Activated T-cell treated with anti-CD3 and anti-CD28 coated beads, Interleukin-2, amount 50 U/mL, for 4 hours (primary cell): Measurements from ENCODE around the gene ACY1. TPM values are rescaled to one million over a fixed set of nuclear protein-coding genes. Genes with fewer than 3 reads are reported as not detected.
"Not testable (repeated sequence)": the region's sequence is repeated elsewhere in the genome, so short reads cannot be mapped to it uniquely, and the experiment has no call there.

Experiments
- ATAC-seq, 2 donors: fragments of 200-7000 bp; cut with Tn5 transposase; one replicate each; pipeline ENCODE4 v1.10.0; 2021
- DNase-seq: peaks from one replicate; pipeline ENCODE4 v3.0.0-alpha.2; 2020
- H3K27me3 Mint-ChIP-seq: one replicate; pipeline ENCODE4 v1.8.0; 2021; ENCODE audit warnings: low read depth, mixed read lengths
- H3K36me3 Mint-ChIP-seq: one replicate; pipeline ENCODE4 v1.8.0; 2022; ENCODE audit warnings: mixed read lengths; ENCODE audit not compliant: insufficient read depth
- H3K4me1 Mint-ChIP-seq: one replicate; pipeline ENCODE4 v1.8.0; 2021; ENCODE audit warnings: low read depth, mixed read lengths
- H3K4me3 Mint-ChIP-seq: one replicate; pipeline ENCODE4 v1.8.0; 2021; ENCODE audit warnings: mild to moderate bottlenecking, moderate library complexity, mixed read lengths
- H3K9me3 Mint-ChIP-seq: one replicate; pipeline ENCODE4 v1.8.0; 2021; ENCODE audit warnings: mixed read lengths
- total RNA-seq, 3 donors: library from RNA; stranded (reverse); gene quantifications; one replicate each; pipeline ENCODE4 v1.2.1, GENCODE V29; 2021

The ACY1 gene
- total RNA-seq, 3 donors from 2014 or later, result 47.6 to 58.1 (median 55.9) TPM

GRCh38 chr3:51977446-51978142 lies 5.7 kb upstream of the ACY1 start:
- Mint-ChIP-seq H3K4me3 (peak overlapping the region; percentile 29), H3K4me1 (peaks cover 35% of the 10 kb centered on the region), H3K36me3 (no peaks in the 10 kb centered on the region), H3K27me3 (no peaks in the 10 kb centered on the region), H3K9me3 (no peaks in the 10 kb centered on the region)
- DNase-seq (no peak), ATAC-seq (no peak)

GRCh38 chr3:51978143-51978502 lies 5.2 kb upstream of the ACY1 start:
- Mint-ChIP-seq H3K36me3 (no peaks in the 10 kb centered on the region), H3K4me1 (peaks cover 38% of the 10 kb centered on the region)
- ATAC-seq, result no peak

GRCh38 chr3:51980253-51980652 lies 3.1 kb upstream of the ACY1 start:
- H3K9me3 Mint-ChIP-seq, result no peaks in the 10 kb centered on the region
- H3K4me3 Mint-ChIP-seq, result no peak overlapping the region
- peaks cover 37% of the 10 kb centered on the region for H3K4me1 Mint-ChIP-seq
- ATAC-seq (no peak), DNase-seq (no peak)
- no peaks in the 10 kb centered on the region for H3K27me3 Mint-ChIP-seq
- no peaks in the 10 kb centered on the region for H3K36me3 Mint-ChIP-seq

More at GRCh38 chr3:51978143-51978502, 5.2 kb upstream of the ACY1 start:
- no peaks in the 10 kb centered on the region for H3K27me3 Mint-ChIP-seq
- H3K9me3 Mint-ChIP-seq, result no peaks in the 10 kb centered on the region
- no peak for DNase-seq
- no peak overlapping the region for H3K4me3 Mint-ChIP-seq

GRCh38 chr3:51982352-51982837 lies 940 bp upstream of the ACY1 start:
- ATAC-seq (peak; percentile 28 to 33), DNase-seq (no peak)
- no peaks in the 10 kb centered on the region for H3K9me3 Mint-ChIP-seq
- no peaks in the 10 kb centered on the region for H3K36me3 Mint-ChIP-seq
- no peaks in the 10 kb centered on the region for H3K27me3 Mint-ChIP-seq
- peaks cover 23% of the 10 kb centered on the region for H3K4me1 Mint-ChIP-seq
- H3K4me3 Mint-ChIP-seq, result peak overlapping the region; percentile 93

DNA sequence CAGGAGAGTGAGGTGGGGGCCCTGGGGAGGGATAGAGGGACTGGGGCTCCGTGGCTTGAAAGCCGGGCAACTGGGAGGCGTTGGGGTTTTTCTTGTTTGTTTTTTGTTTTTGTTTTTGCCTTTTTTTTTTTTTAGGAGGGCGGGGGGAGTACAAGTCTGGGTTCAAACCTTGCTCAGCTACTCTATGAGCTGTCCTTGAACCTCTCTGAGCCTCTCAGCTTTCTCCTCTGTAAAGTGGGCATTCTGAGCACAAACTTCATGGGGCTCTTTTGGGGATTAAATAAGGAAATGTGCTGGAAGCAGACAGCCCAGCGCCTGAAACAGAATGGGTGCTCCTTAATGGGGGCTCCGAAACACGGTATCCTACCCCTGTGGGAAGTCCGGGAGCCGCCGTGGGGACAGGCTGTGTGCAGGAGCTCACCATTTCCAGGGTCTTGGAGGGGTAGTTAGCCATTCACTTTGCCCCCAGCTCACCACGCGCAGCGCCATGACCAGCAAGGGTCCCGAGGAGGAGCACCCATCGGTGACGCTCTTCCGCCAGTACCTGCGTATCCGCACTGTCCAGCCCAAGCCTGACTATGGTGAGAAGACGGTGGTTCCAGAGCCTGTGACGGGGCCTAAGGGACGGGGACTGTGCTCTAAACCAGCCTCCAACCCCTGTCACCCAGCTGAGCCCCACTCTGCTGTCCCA lies 388 bp downstream of the ACY1 start:
- Mint-ChIP-seq H3K27me3 (no peaks in the 10 kb centered on the region), H3K4me1 (peaks cover 22% of the 10 kb centered on the region), H3K9me3 (no peaks in the 10 kb centered on the region), H3K36me3 (no peaks in the 10 kb centered on the region), H3K4me3 (peak overlapping the region; percentile 93)
- DNase-seq (no peak), ATAC-seq (no peak)

GRCh38 chr3:51984269-51984647 lies 923 bp downstream of the ACY1 start:
- H3K9me3 Mint-ChIP-seq, result no peaks in the 10 kb centered on the region
- peaks cover 22% of the 10 kb centered on the region for H3K4me1 Mint-ChIP-seq
- ATAC-seq (no peak), DNase-seq (no peak)
- H3K27me3 Mint-ChIP-seq, result no peaks in the 10 kb centered on the region
- peak overlapping the region; percentile 93 for H3K4me3 Mint-ChIP-seq
- H3K36me3 Mint-ChIP-seq, result no peaks in the 10 kb centered on the region

- Mint-ChIP-seq H3K27me3 (no peaks in the 10 kb centered on the region), H3K4me1 (peaks cover 22% of the 10 kb centered on the region), H3K36me3 (no peaks in the 10 kb centered on the region), H3K9me3 (no peaks in the 10 kb centered on the region), H3K4me3 (no peak overlapping the region)
- ATAC-seq (no peak), DNase-seq (no peak)
Measured at GRCh38 chr3:51985063-51985462, 1.7 kb downstream of the ACY1 start.

GRCh38 chr3:51986010-51986947 lies 2.9 kb downstream of the ACY1 start:
- H3K4me3 Mint-ChIP-seq, result no peak overlapping the region
- ATAC-seq (no peak), DNase-seq (no peak)
- H3K36me3 Mint-ChIP-seq, result peaks cover 3% of the 10 kb centered on the region
- H3K9me3 Mint-ChIP-seq, result no peaks in the 10 kb centered on the region
- H3K27me3 Mint-ChIP-seq, result no peaks in the 10 kb centered on the region
- H3K4me1 Mint-ChIP-seq, result peaks cover 19% of the 10 kb centered on the region

- no peaks in the 10 kb centered on the region for H3K27me3 Mint-ChIP-seq
- peaks cover 9% of the 10 kb centered on the region for H3K36me3 Mint-ChIP-seq
- H3K4me1 Mint-ChIP-seq, result peaks cover 20% of the 10 kb centered on the region
- DNase-seq (no peak), ATAC-seq (no peak)
- H3K9me3 Mint-ChIP-seq, result no peaks in the 10 kb centered on the region
- H3K4me3 Mint-ChIP-seq, result no peak overlapping the region
Measured at GRCh38 chr3:51987568-51987967, 4.2 kb downstream of the ACY1 start.

DNA sequence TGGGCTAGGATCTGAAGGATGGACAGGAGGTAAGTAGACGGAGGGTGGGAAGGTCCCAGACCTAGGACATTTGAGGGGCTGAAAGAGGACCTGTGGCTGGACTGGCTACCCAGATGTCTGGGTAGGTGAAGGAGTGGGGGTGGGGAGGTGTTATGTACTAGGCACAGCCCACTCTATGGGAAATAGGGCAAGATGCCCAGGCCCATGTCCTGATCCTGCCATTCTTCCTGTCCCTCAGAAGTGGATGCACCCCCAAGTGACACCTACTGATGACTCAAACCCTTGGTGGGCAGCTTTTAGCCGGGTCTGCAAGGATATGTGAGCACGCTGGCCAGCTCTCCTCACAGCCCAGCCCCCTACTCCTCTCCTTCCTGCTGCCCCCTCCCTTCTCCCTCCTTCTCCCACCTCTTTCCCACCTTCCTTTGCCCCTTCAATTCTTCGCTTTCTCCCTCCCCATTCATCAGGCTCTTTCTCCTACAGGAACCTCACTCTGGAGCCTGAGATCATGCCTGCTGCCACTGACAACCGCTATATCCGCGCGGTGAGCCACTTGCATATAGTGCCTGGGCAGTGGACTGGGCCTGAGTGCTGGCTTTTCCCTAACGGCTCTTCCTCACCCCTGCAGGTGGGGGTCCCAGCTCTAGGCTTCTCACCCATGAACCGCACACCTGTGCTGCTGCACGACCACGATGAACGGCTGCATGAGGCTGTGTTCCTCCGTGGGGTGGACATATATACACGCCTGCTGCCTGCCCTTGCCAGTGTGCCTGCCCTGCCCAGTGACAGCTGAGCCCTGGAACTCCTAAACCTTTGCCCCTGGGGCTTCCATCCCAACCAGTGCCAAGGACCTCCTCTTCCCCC lies 5.2 kb downstream of the ACY1 start:
- Mint-ChIP-seq H3K36me3 (peaks cover 15% of the 10 kb centered on the region), H3K4me1 (peaks cover 21% of the 10 kb centered on the region), H3K9me3 (no peaks in the 10 kb centered on the region), H3K27me3 (no peaks in the 10 kb centered on the region), H3K4me3 (no peak overlapping the region)
- DNase-seq (no peak), ATAC-seq (no peak)

GRCh38 chr3:51990501-51990971 lies 7.2 kb downstream of the ACY1 start:
- not testable (repeated sequence) for H3K4me3 Mint-ChIP-seq, DNase-seq, ATAC-seq, H3K27me3 Mint-ChIP-seq, H3K9me3 Mint-ChIP-seq
- Mint-ChIP-seq H3K4me1 (peaks cover 28% of the 10 kb centered on the region), H3K36me3 (peaks cover 35% of the 10 kb centered on the region)

DNA sequence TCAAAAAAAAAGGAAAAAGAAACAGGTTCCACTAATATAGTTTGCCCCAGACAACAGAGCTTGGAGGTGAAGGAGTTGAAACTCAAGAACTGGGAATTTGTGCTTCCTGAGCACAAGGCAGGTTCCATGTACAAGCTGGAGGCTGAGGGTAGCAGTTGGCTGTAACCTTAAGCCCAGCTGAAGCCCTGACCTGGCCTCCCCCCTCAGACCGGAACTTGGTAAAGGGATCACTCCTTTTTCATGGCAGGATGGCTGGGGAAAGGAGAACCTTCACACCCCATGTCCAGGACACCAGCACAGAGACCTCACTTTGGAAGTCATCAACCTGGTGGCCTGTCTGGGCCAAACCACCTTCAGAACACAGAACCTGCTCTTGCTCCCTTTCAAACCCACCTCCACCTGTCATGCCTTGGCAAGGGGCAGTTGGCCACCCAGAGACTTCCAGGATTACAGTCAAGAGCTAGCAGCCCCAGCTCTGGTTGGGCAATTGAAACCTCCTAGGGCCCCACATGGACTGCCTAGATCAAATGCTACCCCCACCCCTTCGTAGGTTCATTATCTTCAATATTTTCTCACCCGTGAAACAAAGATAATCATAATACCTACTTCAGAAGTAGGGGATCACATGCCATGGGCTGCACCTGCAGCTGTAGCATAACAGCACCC lies 8.8 kb downstream of the ACY1 start:
- Mint-ChIP-seq H3K27me3 (no peaks in the 10 kb centered on the region), H3K4me3 (peak overlapping the region; percentile 48), H3K36me3 (peaks cover 37% of the 10 kb centered on the region), H3K4me1 (peaks cover 30% of the 10 kb centered on the region), H3K9me3 (no peaks in the 10 kb centered on the region)
- DNase-seq (no peak), ATAC-seq (no peak)

- H3K9me3 Mint-ChIP-seq, H3K27me3 Mint-ChIP-seq, DNase-seq, ATAC-seq: not testable (repeated sequence)
- Mint-ChIP-seq H3K4me1 (peaks cover 30% of the 10 kb centered on the region), H3K36me3 (peaks cover 37% of the 10 kb centered on the region), H3K4me3 (peak overlapping the region; percentile 99)
Measured at GRCh38 chr3:51993657-51994056, 10.3 kb downstream of the ACY1 start.
